ENCODE results near the gene SPTBN4.

The SPTBN4 gene

DNA sequence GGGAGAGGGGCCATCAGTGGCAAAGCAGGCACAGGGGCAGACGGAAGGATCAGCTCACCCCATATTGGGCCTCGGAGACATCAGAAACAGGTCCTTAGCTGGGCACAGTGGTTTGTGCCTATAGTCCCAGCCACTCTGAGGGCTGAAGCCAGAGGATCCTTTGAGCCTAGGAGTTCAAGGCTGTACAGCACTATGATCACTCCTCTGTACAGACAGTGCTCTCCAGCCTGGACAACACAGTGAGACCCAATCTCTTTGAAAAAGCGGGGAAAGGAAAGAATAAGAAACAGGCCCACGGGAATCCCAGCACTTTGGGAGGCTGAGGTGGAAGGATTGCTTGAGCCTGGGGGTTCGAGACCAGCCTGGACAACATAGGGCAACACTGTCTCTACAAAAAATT is 47.0 kb upstream of the SPTBN4 start:
- Histone ChIP-seq H2BK5ac (ENCODE audit: low read depth, low read length, poor library complexity, severe bottlenecking) (no peak overlapping the region), H4K91ac (ENCODE audit: low read length) (no peak overlapping the region), H3K14ac (ENCODE audit: low read length in 2 of 2) (no peak overlapping the region), H3K4me3 (ENCODE audit: insufficient read depth in 1 of 2, low read depth in 1 of 2, low read length in 2 of 2) (no peak overlapping the region), H3K27ac (ENCODE audit: low read length, poor library complexity, severe bottlenecking) (no peak overlapping the region), H2BK120ac (ENCODE audit: low read depth, low read length) (no peak overlapping the region), H2BK12ac (ENCODE audit: low read length in 2 of 2) (peak overlapping the region; percentile 54 to 96), H3K9ac (ENCODE audit: low read length) (no peak overlapping the region), H2BK15ac (ENCODE audit: low read depth, poor library complexity, severe bottlenecking) (peak overlapping the region; percentile 33), H3K36me3 (ENCODE audit: control insufficient read depth in 1 of 2, insufficient read depth in 2 of 2, low read depth in 1 of 2, low read length in 2 of 2) (peaks cover 11 to 15% of the 10 kb centered on the region in 2 experiments), H2AK5ac (ENCODE audit: low read length, severe bottlenecking) (no peak overlapping the region), H3K18ac (ENCODE audit: low read depth in 1 of 2, low read length in 2 of 2) (no peak overlapping the region), H3K23ac (ENCODE audit: low read length in 2 of 2) (no peak overlapping the region), H3K9me3 (ENCODE audit: control insufficient read depth, low read length) (no peaks in the 10 kb centered on the region), H3K79me1 (replicated peaks; ENCODE audit: low read length, poor library complexity, severe bottlenecking) (peaks cover 6% of the 10 kb centered on the region), H4K8ac (ENCODE audit: low read length) (no peak overlapping the region), H3K27me3 (ENCODE audit: control insufficient read depth in 1 of 2, insufficient read depth in 1 of 2, low read length in 2 of 2) (no peaks in the 10 kb centered on the region), H2AFZ (ENCODE audit: low read depth, low read length) (no peak overlapping the region), H3K4ac (ENCODE audit: low read depth in 1 of 2, low read length in 2 of 2) (peak overlapping the region in 1 of 2 experiments; percentile 63), H3K4me1 (ENCODE audit: control insufficient read depth, insufficient read depth, low read depth, low read length) (peaks cover 17% of the 10 kb centered on the region), H3K4me2 (ENCODE audit: low read length, poor library complexity, severe bottlenecking) (no peak overlapping the region)
- no peak for DNase-seq
- WGBS, result 97% methylated on average over 5 of the region's 5 CpGs

DNA sequence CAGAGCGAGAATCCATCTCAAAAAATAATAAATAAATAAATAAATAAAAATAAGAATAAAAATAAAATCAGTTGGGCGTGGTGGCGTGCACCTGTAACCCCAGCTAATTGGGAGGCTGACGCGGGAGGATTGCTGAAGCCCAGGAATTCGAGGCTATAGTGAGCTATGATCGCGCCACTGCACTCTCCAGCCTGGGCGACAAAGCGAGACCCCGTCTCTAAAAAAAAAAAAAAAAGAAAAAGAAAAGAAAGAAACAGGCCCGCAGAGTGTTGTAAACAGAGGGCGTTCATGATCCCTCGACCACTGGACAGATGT is 46.4 kb upstream of the SPTBN4 start:
- H2AFZ ChIP-seq (ENCODE audit: low read depth, low read length), result no peak overlapping the region
- H3K9me3 ChIP-seq (ENCODE audit: control insufficient read depth, low read length), result no peaks in the 10 kb centered on the region
- no peaks in the 10 kb centered on the region for H3K27me3 ChIP-seq (ENCODE audit: control insufficient read depth in 1 of 2, insufficient read depth in 1 of 2, low read length in 2 of 2)
- no peak overlapping the region for H3K14ac ChIP-seq (ENCODE audit: low read length in 2 of 2)
- H3K23ac ChIP-seq (ENCODE audit: low read length in 2 of 2), result no peak overlapping the region
- no peak overlapping the region for H2BK5ac ChIP-seq (ENCODE audit: low read depth, low read length, poor library complexity, severe bottlenecking)
- H3K36me3 ChIP-seq (ENCODE audit: control insufficient read depth in 1 of 2, insufficient read depth in 2 of 2, low read depth in 1 of 2, low read length in 2 of 2), result peaks cover 11 to 15% of the 10 kb centered on the region in 2 experiments
- no peak overlapping the region for H2AK5ac ChIP-seq (ENCODE audit: low read length, severe bottlenecking)
- peak overlapping the region in 1 of 2 experiments; percentile 98 for H3K18ac ChIP-seq (ENCODE audit: low read depth in 1 of 2, low read length in 2 of 2)
- no peak for DNase-seq
- 63% methylated on average over 13 of the region's 14 CpGs for WGBS
- peaks cover 6% of the 10 kb centered on the region for H3K79me1 ChIP-seq (replicated peaks; ENCODE audit: low read length, poor library complexity, severe bottlenecking)
- peak overlapping the region in 1 of 2 experiments; percentile 82 for H3K4me3 ChIP-seq (ENCODE audit: insufficient read depth in 1 of 2, low read depth in 1 of 2, low read length in 2 of 2)
- peak overlapping the region in 1 of 2 experiments; percentile 96 for H3K4ac ChIP-seq (ENCODE audit: low read depth in 1 of 2, low read length in 2 of 2)
- no peak overlapping the region for H4K91ac ChIP-seq (ENCODE audit: low read length)
- H3K27ac ChIP-seq (ENCODE audit: low read length, poor library complexity, severe bottlenecking), result peak overlapping the region; percentile 96
- no peak overlapping the region for H2BK12ac ChIP-seq (ENCODE audit: low read length in 2 of 2)
- H2BK15ac ChIP-seq (ENCODE audit: low read depth, poor library complexity, severe bottlenecking), result peak overlapping the region; percentile 6
- H4K8ac ChIP-seq (ENCODE audit: low read length), result no peak overlapping the region
- peaks cover 15% of the 10 kb centered on the region for H3K4me1 ChIP-seq (ENCODE audit: control insufficient read depth, insufficient read depth, low read depth, low read length)
- H2BK120ac ChIP-seq (ENCODE audit: low read depth, low read length), result peak overlapping the region; percentile 44
- peak overlapping the region; percentile 99 for H3K9ac ChIP-seq (ENCODE audit: low read length)
- peak overlapping the region; percentile 88 for H3K4me2 ChIP-seq (ENCODE audit: low read length, poor library complexity, severe bottlenecking)

DNA sequence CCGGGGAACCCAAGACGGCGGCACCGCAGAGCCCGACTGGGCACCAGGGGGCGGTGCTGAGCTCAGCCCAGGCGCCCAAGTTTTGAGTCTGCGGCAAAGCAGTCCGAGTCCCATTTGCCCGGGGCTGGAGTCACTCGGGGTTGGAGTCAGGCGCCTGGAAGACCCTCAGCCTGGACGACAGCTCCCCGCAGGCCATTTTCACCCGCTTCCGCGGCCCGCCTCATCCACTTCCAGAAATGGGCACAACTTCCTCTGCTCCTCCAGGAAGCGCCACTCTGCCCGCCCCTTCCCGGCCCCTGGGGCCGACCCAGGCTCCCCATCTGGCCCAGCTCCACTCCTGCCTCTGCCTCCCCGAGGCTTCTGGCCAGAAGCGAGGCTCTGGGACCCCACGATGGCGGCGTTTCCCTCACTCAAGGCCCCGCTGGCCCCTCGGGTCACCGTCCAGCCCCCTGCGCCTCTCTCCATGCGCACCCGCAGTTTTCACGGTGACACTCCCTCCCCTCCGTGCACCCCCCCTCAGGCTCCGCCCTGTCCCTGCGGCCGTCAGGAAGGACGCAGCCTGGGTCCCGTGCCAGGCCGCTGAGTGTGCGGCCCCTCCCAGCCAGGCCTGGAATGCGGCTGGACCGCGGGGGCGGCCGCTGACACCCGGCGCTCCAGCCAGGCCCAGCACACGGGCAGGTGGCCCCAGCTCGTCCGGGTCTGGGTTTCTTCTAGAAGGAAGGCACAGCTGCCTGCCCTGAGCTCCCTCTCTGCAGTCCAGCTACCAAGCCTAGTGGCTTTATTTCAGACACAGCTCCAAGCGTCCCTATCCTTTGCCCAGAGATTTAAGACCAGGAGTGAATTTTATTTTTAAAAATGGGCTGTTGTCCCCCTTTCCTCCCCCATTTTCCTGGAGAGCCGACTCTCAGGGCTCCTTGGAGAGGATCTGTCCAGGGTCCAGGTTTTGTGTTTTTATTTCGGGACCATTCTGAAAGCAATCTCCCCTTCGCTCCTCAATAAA is 45.7 kb upstream of the SPTBN4 start:
- H3K27me3 ChIP-seq (ENCODE audit: control insufficient read depth in 1 of 2, insufficient read depth in 1 of 2, low read length in 2 of 2), result no peaks in the 10 kb centered on the region
- H4K91ac ChIP-seq (ENCODE audit: low read length), result peak overlapping the region; percentile 88
- H2AK5ac ChIP-seq (ENCODE audit: low read length, severe bottlenecking), result peak overlapping the region; percentile 81
- H3K4me1 ChIP-seq (ENCODE audit: control insufficient read depth, insufficient read depth, low read depth, low read length), result peaks cover 15% of the 10 kb centered on the region
- DNase-seq, result peak; percentile 94
- H3K36me3 ChIP-seq (ENCODE audit: control insufficient read depth in 1 of 2, insufficient read depth in 2 of 2, low read depth in 1 of 2, low read length in 2 of 2), result peaks cover 11 to 15% of the 10 kb centered on the region in 2 experiments
- H3K27ac ChIP-seq (ENCODE audit: low read length, poor library complexity, severe bottlenecking), result peak overlapping the region; percentile 96
- H3K9me3 ChIP-seq (ENCODE audit: control insufficient read depth, low read length), result no peaks in the 10 kb centered on the region
- peak overlapping the region in 1 of 2 experiments; percentile 91 for H3K23ac ChIP-seq (ENCODE audit: low read length in 2 of 2)
- peak overlapping the region; percentile 4 to 92 for H2BK12ac ChIP-seq (ENCODE audit: low read length in 2 of 2)
- peak overlapping the region; percentile 90 to 98 for H3K18ac ChIP-seq (ENCODE audit: low read depth in 1 of 2, low read length in 2 of 2)
- H2AFZ ChIP-seq (ENCODE audit: low read depth, low read length), result peak overlapping the region; percentile 92
- peak overlapping the region; percentile 63 to 82 for H3K4me3 ChIP-seq (ENCODE audit: insufficient read depth in 1 of 2, low read depth in 1 of 2, low read length in 2 of 2)
- peak overlapping the region; percentile 86 for H2BK120ac ChIP-seq (ENCODE audit: low read depth, low read length)
- peak overlapping the region; percentile 82 for H2BK15ac ChIP-seq (ENCODE audit: low read depth, poor library complexity, severe bottlenecking)
- peak overlapping the region; percentile 79 for H4K8ac ChIP-seq (ENCODE audit: low read length)
- peak overlapping the region; percentile 88 for H3K4me2 ChIP-seq (ENCODE audit: low read length, poor library complexity, severe bottlenecking)
- peak overlapping the region; percentile 95 to 96 for H3K4ac ChIP-seq (ENCODE audit: low read depth in 1 of 2, low read length in 2 of 2)
- peak overlapping the region in 1 of 2 experiments; percentile 99 for H3K14ac ChIP-seq (ENCODE audit: low read length in 2 of 2)
- H3K79me1 ChIP-seq (replicated peaks; ENCODE audit: low read length, poor library complexity, severe bottlenecking), result peaks cover 6% of the 10 kb centered on the region
- H3K9ac ChIP-seq (ENCODE audit: low read length), result peak overlapping the region; percentile 99
- 2% methylated on average over 53 of the region's 56 CpGs for WGBS
- H2BK5ac ChIP-seq (ENCODE audit: low read depth, low read length, poor library complexity, severe bottlenecking), result peak overlapping the region; percentile 96
